GM18858 (cell line): ENCODE results near the gene RDX.
"Not testable (repeated sequence)": the region's sequence is repeated elsewhere in the genome, so short reads cannot be mapped to it uniquely, and the experiment has no call there.

Experiments used
- ATAC-seq: cut with Tn5 transposase; IDR thresholded peaks from one replicate; pipeline ENCODE4 v1.9.1; 2021; ENCODE audit not compliant: unreplicated experiment

Gene RDX

GRCh38 chr11:110279881-110280280 lies 16.5 kb downstream of the RDX start:
- ATAC-seq = no peak

GRCh38 chr11:110272919-110273318 lies 23.5 kb downstream of the RDX start:
- no peak for ATAC-seq

- ATAC-seq = no peak
Observed at GRCh38 chr11:110269996-110270395, 26.4 kb downstream of the RDX start.

GRCh38 chr11:110268441-110268840 lies 28.0 kb downstream of the RDX start:
- no peak for ATAC-seq

GRCh38 chr11:110262072-110262403 lies 34.4 kb downstream of the RDX start:
- no peak for ATAC-seq

GRCh38 chr11:110261195-110262071 lies 35.0 kb downstream of the RDX start:
- no peak for ATAC-seq

GRCh38 chr11:110253525-110253924 lies 42.9 kb downstream of the RDX start:
- no peak for ATAC-seq

- no peak for ATAC-seq
Observed at GRCh38 chr11:110251836-110252235, 44.6 kb downstream of the RDX start.

- no peak for ATAC-seq
Observed at GRCh38 chr11:110250168-110250567, 46.2 kb downstream of the RDX start.

GRCh38 chr11:110249766-110250165 lies 46.6 kb downstream of the RDX start:
- ATAC-seq = no peak

GRCh38 chr11:110249066-110249465 lies 47.3 kb downstream of the RDX start:
- no peak for ATAC-seq

GRCh38 chr11:110243791-110244190 lies 52.6 kb downstream of the RDX start:
- no peak for ATAC-seq

GRCh38 chr11:110242746-110243145 lies 53.7 kb downstream of the RDX start:
- ATAC-seq = no peak

GRCh38 chr11:110242188-110242587 lies 54.2 kb downstream of the RDX start:
- ATAC-seq = no peak

- no peak for ATAC-seq
Observed at GRCh38 chr11:110235966-110236365, 60.4 kb downstream of the RDX start.

GRCh38 chr11:110230377-110230776 lies 66.0 kb downstream of the RDX start:
- ATAC-seq = no peak

GRCh38 chr11:110219006-110219785 lies 77.2 kb downstream of the RDX start:
- no peak for ATAC-seq

- ATAC-seq = no peak
Observed at GRCh38 chr11:110217936-110218335, 78.5 kb downstream of the RDX start.

- ATAC-seq = no peak
Observed at GRCh38 chr11:110217223-110217877, 79.1 kb downstream of the RDX start.

GRCh38 chr11:110209313-110209694 lies 87.1 kb downstream of the RDX start:
- not testable (repeated sequence) for ATAC-seq

- not testable (repeated sequence) for ATAC-seq
Observed at GRCh38 chr11:110208678-110209312, 87.6 kb downstream of the RDX start.
